Placental epithelial cell (primary cell): ENCODE data around the gene TAB2. TPM values are rescaled to one million over a fixed set of nuclear protein-coding genes. Genes with fewer than 3 reads are reported as not detected.

Experiments used
- small RNA-seq: library from RNA; depleted of rRNA; stranded (forward); fragments of <200 nt; gene quantifications from one replicate; pipeline ENCODE3, GENCODE V24; 2012
- total RNA-seq: library from RNA; depleted of rRNA; stranded (reverse); fragments of >200 nt; gene quantifications from 2 replicates; pipeline ENCODE4 v1.2.3, GENCODE V29; 2012

TAB2 gene
- 24.7 and 26.5 TPM in 2 replicates for total RNA-seq

DNA sequence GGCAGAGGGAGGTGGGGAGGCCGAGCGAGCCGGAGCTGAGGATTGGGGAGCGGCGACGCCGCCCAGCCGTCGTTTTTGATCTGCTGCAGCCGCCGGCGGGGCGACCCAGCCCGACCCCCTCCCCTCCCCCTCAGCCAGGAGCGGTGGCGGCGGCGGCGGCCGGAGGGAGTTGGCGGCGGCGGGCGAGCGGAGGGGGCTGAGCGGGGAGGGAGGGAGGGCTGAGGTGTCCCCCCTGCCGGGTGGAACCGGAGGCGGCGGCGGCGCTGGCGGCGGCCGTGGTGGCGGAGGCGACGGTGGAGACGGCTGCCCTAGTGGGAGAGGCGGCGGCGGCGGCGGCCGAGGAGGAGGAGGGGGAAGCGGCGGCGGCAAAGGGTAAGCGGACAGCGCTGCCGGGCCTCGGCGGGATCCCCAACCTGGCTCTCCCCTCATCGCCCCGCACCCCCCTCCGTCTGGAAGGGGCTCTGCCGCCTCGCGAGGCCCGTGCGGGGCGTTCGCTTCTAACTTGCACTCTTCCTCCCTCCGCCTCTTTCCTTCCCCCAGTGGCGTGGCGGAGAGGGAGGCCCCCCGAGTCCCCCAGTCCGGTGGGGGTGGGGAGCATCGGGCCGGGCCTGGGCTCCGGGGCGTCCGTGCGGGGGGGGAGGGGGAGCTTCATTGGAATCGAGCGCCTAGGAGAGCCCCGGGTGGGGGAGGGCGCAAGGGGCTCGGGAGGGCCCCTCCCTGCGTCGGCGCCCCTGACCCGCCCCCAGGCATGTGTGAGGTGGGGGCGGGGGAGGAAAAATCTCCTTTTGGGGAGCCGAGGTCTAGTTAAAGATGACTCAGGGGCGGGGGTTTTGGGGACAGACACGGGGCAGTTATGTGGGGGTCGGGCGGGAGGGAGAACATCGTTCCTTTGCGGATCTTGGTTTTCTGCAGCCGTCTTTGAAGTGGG lies at the start of gene TAB2:
Gene TAB2 (plus strand): TSS at position 69 of the 928 bp plus-strand sequence. CDS start 52,286 bp downstream, outside the sequence.

GRCh38 chr6:149400050-149400449 lies 82.5 kb downstream of the TAB2 start, which contains the start of gene SUMO4:
Gene SUMO4, plus strand, starts transcription at chr6:149400262. Its CDS starts 130 bp downstream, at chr6:149400392.

Small RNA genes lying within 50 kb of the gene (small RNA-seq; reads per million reads assigned to genes)
- not detected for gene RN7SL234P

Other genes with a start within 250 kb of the TAB2 start
- gene SUMO4, start 82.5 kb downstream of the TAB2 start, total RNA-seq = 2.7 and 4.7 TPM in 2 replicates
- 0.39 and 0.43 TPM in 2 replicates for gene ZC3H12D, start 167.3 kb downstream of the TAB2 start, total RNA-seq
- 22.4 and 25.9 TPM in 2 replicates for gene PPIL4, start 228.3 kb downstream of the TAB2 start, total RNA-seq
- 23.0 and 27.1 TPM in 2 replicates for gene GINM1, start 248.7 kb downstream of the TAB2 start, total RNA-seq